ENCODE data around the gene ITSN1.

DNA sequence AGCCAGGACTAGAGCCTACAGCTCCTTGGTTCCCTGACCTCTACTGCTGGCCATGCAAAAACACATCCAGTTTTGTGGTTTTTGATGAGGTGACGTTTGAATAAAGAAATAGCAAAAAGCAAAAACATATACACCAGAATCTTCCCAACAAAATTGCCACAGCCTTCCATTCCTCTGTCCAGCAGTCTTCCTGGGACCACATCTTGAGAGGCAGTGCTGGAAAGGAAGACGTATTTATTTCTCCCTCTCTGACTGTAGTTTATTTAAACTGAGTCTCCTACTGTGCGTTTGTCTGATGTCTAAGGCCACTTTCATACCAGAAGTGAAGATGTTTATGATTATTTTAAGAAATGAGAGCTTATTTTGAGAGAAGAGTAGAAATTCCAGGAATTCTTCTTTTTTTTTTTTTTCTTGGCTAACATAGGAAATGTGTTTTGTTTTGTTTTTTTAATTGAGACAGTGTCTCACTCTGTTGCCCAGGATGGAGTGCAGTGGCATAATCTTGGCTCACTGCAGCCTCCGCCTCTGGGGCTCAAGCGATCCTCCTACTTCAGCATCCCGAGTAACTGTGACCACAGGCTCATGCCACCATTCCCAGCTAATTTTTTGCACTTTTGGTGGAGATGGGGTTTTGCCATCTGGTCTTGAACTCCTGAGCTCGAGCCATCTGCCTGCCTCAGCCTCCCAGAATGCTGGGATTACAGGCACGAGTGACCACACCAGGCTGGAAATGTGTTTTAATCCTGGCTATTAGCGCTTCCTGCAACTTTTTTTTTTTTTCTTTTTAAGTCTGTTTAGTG, 118.5 kb downstream of the ITSN1 start:
- TF ChIP-seq POLR2A (IDR thresholded peaks at IDR 0.05) (no peak), CTCF (IDR thresholded peaks at IDR 0.05) (no peak), POLR2AphosphoS5 (IDR thresholded peaks at IDR 0.05) (no peak)
